HG02642 (cell line): Measurements from ENCODE around the gene DGKG.
A peak's percentile ranks its signal among the peaks of the same experiment; 100 is the strongest.

ENCODE experiments used
- ATAC-seq: cut with Tn5 transposase; IDR thresholded peaks from one replicate; pipeline ENCODE4 v1.9.1; 2021; ENCODE audit warnings: mild to moderate bottlenecking; ENCODE audit not compliant: unreplicated experiment, poor library complexity

Gene DGKG

DNA sequence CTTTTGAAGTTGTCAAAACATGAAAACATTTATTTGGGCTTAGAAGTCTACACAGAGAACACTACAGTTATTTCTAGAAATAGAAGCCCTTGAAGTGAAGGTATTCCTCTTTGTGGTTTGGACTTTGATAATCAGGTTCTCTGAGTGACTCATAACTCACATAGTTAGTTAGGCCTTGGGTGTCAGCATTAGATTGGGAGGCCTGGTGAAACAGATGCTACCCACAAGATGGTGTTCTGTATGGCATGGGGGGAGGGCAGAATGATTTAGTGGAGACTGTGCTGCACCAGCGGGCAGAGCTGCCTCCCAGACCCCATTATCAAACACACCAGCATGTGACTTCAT lies 144.2 kb downstream of the DGKG start:
- ATAC-seq = peak; percentile 74

DNA sequence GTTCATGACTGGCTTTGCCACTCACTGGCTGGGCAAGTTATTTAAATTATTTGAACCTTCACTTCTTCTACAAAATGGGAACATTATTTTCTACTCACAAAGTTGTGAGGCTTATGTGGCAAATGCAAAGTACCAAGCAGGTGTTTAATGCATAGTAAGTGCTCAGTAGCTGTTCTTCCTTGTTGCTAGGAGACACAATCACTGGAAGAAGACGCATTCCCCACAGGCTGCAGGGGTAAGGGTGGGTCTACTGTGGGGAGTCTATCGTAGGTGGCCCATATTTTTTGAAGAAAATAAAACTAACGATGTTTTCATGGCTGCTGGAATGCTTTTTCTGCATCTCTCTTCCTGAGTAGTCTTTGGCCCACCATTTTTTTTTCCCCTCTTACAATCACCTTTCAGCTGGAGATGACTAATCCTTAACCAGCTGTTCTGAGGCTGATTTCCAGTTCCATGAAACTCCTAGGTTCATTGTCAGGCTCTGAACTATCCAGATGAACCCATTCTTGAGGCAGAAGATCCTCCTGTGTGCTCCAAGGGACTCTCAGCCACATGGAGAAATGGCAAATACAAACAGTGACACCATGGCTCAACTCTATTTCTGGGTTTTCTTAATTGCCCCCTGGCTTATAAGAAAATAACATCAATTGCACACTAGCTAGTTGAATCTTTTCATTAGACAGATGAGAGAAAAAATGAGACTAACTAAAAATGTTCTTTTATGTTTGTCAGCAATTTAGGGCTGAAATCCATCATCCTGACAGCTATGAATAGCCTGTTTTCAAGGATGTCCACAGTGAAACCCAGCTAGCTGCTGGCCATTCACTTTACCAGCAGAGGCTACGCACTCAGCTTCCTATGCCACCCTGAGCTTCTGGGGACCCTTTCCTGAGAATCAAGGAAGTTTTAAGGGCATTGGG lies 144.9 kb downstream of the DGKG start:
- ATAC-seq = no peak

DNA sequence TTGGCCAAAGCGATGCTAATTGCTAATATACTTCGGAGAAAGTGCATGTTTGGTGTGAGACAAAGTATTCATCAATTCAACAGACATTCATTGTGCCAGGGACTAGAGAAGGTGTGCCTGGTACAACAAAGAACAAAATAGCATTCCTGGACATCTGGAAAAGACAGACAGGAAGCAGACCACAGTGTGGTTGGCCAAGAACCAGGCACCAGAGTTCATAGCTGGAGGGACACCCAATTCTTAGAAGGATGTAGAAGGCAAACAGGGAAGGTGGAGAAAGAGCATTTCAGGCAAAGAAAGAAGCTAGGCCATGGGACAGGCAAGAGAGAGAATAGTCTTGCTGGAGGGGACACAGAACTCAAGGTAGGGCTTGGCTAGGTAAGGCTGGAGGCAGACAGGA lies 147.4 kb downstream of the DGKG start:
- no peak for ATAC-seq

DNA sequence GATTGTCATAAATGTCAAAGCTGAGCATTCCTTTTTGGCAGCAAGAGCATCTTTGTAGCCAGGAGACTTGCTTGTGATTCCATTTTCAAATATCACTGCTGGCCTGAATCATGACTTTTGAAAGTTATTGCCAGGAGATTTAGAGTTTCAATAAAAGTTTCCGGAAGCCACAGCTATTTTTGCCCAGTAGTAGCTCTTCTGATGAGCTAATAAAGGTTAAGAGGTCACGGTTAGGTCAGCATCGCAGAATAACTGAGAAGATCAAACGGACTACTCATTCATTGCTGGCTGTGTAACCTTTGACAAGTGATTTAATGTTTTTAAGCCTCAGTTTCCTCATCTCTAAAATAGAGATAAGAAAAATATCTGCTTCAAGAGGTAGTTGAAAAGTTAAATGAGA lies 148.1 kb downstream of the DGKG start:
- ATAC-seq = no peak

DNA sequence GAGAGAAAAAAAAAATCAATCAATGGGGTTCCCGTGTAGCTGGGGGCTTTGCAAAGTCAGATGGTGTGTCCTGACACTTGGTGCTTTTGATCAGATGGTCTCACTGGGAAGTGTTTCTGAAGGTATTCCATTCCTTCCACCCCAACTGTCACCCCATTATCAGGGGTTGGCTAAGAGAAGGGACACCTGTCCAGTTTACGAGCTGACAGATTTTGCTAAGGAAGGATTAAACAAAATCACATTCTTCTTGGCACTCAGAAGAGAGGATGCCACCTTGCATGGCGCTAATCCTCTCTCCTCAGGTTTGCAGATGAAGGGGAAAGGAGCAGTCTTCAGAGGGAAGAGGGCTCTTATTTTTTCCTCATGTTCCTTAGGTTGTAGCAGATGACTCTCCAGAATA lies 149.4 kb downstream of the DGKG start:
- no peak for ATAC-seq

DNA sequence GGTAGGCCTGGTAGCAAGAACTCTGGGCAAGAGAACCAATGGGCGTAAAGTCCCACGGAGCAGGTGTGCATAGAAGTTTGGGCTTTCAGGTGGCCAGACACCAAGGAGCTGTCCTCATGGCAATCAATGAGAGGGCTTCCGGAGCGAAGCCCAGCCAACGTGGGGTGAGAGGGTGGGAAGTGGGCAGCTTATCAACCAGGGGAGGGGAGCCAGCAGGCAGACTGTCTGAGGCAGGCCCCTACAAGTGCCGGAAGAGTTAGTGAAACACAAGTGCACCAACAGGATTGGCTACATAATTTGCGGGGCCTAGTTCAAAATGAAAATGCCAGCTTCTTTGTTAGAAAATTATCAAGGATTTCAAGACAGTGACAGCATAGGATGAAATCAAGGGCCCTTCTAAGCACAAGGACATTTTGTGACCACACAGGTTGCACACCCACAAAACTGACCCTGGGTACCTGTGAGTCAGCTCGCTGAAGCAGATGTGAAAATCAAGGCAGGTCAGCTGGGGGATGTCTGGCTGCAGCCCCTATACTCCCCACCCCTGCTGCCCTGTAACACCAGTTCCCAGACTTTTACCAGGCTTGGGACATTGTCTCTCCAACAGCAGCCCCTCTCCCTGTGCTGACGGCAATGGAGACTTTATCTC lies 151.1 kb downstream of the DGKG start:
- ATAC-seq = no peak

DNA sequence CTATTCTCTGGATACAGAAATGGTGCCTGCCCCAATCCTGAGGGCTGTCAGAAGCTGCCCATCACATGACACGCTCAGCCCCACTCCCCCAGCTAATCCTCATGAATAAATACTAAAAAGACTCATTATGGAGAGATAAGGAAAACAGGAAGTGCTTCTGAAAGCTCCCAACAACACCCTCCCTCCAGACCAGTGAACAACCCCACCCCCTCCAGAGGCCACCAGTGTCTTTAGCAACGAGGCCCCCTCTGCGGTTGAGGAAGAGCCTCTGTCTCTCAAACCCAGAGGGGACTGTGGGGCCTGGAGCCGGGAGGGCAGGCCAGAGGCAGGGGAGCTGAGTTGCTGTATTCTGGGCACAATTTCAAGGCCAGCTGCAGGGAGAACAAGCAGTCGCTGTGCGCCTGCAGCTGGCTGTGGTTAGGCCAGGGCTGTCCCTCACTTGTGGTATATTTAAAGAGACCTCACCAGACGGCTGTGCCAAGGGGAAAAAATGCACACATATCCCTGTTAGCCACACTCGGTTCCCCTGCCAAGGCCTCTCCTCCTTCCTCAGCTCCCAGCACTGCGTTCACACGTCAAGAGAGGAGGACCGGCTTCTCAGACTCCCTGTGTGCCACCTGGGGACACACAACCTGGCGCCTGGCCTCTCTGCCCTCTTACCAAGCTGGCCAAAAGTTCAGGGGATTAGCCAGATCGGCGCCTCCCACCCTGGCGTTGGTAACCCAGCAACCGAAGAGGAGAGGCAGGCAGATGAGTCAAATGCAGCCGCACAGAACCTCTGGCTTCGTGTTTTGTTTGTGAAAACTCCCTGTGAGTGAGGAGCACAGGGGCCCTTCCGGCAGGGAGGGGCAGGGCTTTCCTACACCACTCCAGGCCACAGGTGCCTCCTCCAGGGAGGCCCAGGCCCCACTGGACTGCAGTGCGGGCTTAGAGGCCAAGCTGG lies 152.0 kb downstream of the DGKG start:
- peak; percentile 43 for ATAC-seq

DNA sequence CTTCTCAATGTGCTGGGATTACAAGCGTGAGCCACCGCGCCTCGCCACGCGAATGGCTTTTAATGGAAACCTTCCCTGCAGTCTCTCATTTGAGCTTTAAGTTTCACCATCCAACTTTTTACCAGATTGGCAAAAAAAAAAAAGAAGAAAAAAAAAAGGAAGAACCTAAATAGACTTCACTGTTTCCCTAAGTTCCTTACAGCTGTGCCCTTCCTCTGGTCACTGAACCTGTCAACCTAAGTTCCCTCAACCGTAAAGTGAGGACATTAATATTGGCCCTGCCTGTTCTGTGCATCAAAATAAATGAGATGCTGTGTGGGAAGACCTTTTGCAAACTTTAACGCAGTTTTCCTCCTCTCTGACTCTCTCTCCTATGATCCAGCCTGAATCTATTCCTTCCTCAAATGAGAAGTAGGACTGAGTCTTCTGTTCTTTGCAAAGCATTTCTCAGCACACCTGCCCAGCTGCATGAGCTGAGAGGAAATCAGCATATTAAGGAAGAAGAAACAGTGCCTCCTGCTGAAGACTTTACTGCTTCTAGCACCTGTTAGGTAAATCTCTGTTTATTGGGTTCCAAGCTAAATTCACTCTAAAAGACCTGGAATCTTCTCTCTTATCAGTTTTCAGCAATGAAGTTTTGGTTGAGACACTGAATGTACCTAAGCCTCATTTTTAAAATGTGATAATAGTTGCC lies 153.6 kb downstream of the DGKG start:
- no peak for ATAC-seq

DNA sequence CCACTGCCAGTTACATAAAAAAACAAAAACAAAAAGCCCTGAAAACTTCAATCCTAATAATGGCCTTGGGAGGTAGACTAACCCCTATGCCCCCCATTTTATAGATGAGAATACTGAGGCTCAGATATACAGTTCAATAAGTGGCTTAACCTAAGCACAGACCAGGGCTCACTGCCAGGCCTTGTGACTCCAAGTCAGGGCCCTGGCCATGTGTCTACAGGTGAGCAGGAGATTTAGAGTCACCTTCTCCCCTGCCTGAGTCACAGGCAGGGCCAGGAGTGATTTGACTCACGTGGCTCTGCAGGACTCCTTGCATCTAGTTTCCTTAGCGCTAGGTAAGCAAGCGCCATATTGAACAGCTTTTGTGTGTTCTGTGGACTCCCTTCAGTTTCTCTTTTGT lies 154.5 kb downstream of the DGKG start:
- ATAC-seq = no peak

DNA sequence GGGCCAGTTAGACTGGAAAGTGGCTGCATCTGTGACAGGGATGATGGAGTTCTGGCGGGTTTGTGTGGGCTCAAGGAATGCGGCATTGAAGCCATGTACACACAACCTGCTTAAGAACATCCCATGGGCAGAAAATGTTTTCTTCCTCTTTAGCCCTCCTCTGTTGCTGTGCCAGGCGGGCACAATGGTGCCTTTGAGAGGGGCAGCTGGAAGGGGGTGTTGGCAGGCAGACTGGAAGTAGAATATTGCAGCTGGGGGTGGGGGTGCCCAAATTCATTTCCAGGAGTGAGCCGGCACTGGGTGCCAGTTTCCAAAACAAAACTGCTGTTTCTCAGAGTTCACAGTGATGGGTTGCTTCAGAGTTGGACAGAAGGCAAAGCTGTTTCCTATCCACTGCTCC lies 161.3 kb downstream of the DGKG start:
- no peak for ATAC-seq

DNA sequence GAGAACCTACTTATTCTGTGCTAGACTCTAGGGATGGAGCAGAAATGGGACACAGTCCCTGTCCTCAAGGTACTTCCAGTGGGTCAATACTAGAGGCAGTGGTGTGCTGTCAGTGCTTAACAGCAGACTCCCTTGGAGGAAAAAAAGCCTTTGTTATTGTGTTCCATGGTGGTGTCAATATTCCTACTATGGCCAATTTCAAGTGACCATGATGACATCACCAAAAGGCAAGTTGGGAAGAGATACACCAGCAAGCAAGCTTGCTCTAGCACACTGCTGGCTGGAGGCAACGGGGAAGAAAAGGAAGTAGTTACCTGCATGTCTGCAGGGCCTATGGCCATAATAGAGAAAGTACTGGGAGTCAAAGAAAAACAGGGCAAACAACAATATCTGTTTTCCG lies 163.6 kb downstream of the DGKG start:
- no peak for ATAC-seq

DNA sequence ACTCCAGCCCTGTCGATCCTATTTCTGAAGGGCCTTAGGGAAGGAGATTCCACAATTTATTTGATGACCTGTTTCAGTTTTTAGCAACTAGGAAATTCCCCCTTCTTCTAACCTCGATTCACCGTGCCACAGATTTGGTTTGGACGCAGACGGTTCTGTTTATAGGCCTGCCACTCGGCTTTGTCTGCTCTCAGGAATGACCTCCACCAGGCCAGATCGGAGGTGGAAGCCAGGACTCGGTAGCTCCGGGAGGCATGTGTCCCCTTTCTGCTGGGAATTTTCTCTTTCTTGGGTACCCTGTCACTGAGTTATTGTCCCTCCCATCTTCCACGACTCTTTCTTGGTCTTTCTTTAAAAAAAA lies 167.6 kb downstream of the DGKG start:
- ATAC-seq = no peak

DNA sequence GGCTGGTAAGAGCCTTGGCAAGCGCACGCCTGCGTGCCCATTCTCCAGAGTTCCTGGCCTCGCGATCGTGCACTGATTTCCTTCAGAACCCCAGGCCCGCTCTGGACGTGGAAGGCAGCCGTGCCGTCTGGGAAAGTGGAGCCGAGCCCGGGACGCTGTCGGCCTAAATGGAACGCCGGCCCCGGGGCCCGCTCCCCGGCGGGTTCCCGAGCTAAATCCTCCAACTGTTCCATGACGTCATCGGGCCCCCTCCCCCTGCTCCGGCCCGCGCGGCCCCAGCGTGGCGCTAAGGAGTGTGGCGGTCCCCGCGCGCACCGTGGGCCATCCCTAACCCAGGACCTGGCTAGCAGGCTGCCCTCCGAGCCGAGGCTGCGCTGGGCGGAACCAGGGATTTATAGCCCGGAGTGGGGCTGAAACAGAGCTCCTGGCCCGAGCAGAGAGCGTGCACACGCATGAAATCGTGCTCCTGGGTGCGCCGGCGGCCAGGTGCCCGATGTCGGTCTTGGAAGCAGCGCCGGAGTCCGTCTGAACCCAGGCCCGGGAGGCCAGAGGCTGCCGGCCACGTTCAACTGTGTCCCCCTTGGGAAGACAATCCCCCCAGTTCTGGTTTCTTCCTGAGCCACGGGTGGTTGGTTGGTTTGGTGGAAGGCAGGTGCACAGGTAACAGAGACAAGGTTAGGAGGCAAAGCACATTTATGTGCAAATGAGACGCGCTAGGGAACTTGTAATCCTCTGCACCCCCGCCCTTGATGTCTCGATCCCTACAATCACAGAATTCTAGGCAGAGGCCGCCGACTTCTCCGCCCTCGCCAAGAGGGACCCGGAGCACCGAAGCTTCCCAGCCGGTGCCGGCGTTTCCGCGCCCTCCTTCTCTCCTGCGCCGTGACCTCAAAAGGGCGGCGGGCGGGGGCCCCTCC lies 168.2 kb downstream of the DGKG start:
- no peak for ATAC-seq

DNA sequence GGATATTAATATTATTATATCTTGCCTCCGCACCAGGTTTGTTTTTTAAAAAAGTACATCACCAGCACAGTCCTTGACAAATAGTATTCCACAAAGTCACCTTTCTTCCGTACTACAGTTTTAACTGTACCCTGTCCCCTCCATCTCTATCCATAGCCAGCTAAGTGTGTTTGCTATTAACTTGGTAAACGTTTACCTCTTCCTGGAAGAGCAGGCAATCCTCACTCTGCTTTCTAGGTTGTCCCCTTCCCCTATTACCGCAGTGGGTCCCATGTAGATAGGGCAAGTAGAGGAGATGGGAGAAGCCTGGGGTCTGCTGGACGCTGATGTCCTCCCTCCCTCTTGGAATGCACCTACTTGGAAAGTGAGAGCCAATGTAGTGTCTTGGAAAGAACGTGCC lies 169.2 kb downstream of the DGKG start:
- no peak for ATAC-seq

DNA sequence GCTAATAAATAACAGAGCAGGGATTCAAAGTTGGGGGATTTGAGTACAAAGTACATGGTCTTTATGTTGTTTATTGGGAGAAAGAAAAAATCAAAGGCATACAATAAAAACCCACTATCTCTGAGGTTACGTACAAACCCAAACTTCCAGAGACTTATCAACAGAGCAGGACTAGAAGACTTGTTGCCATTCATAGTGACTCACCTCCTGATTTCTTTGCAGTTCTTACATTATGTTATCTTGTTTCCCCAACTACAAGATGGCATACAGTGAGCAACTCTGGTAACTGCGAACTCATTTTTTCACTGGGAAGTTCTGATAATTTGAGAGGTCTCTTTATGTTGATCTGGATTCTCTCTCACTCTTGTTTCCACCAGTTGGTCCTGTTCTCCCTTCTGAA lies 172.5 kb downstream of the DGKG start:
- ATAC-seq = no peak

DNA sequence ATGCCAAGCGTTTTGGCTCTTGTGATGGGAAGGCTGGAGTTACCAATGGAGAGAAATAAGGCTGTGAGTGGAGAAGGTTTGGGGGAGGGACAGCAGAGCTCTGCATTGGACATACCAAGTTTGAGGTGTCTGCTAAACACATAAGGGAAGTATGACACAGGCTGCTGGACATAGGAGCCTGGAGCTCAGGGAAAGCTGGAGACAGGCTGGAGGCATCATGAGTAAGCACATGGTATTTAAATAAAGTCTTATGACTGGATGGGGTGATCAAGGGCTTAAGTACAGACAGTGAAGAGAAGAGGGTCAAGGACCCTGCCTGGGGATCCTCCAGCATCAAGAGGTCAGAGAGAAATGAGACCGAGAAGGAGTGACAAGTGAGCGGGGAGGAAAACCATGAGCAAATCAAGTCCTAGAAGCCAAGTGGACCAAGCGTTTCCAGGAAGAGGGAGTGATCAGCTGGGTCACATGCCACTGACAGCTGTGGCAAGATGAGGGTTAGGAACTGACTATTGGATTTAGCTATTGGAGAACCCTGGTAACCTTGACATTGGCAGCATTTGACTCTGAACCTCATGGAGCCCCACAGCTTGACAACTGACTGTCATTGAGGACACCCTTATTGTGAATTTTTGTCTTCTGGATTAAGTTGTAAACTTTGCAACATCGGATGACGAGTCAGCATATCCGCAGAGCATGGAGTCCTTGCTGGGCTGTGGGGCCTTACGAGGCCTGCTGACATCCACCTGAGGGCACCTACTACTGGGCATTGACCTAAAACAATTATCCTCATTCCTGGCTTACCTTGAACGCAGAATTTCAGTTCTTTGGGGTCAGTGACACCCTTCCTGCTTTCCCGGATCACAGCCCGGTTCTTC lies 174.4 kb downstream of the DGKG start:
- no peak for ATAC-seq

DNA sequence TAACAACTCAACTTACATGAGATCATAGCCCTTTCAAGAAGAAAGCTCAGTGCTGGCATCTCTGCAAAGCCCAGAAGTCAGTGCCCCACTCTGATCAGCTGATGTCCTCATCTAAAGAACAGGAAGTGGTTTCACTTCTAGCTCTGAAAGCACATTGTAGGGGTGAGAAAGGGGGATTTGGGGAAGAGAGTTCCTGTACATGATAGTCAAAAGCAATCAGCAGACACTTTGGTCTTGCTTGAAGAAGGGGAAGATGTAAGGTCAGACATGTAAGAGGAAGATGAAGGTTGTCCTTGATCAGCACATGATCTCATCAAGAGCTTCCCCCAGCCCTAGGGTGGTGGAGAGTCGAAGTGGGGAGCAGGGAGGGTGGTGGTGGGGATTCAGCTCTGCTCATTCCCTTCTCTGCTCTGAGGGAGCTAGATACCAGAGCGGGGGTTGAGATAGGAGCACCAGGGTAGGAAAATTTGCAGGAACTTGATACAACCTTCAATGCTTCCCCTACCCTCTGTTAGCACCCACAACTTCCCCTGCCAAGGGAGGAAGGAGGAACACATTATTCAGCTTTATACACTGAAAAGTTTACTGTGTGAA lies 176.7 kb downstream of the DGKG start:
- no peak for ATAC-seq

DNA sequence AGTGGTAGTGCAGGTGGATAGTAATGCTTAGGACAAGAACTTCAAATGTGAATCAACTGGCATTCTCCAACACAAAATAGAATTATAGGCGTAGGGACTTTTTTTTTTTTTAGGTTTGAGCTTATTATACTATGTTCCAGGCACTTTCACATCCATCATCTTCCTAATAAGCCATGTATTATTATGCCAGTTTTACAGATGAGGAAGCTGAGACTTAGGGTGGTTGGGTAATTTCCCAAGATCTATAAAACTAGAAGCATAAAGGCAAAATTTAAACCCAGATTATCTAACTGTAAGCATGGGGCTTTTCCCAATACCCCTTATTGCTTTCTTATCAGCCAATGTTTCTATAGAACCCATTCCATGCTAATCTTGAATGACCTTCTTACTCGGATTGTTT lies 178.0 kb downstream of the DGKG start:
- no peak for ATAC-seq
